HepG2 (cell line): Measurements from ENCODE around the gene TPD52L2. TPM values are rescaled to one million over a fixed set of nuclear protein-coding genes. Genes with fewer than 3 reads are reported as not detected.
A peak's percentile ranks its signal among the peaks of the same experiment; 100 is the strongest.

Source experiments
- AKAP8 ChIP-seq: sonication (generic); formaldehyde crosslinking; IDR thresholded peaks from 2 replicates; pipeline ENCODE4 v1.5.1; 2020; ENCODE audit warnings: mild to moderate bottlenecking, missing genetic modification reagents
- CHD2 ChIP-seq: IDR thresholded peaks from 2 replicates; pipeline ENCODE4 v1.6.1; 2011; ENCODE audit warnings: low read depth, low read length, improper control_type of control experiment
- KLF15 ChIP-seq: sonication (generic); formaldehyde crosslinking; IDR thresholded peaks from 2 replicates; pipeline ENCODE4 v1.8.1; 2023; ENCODE audit warnings: borderline replicate concordance, mild to moderate bottlenecking, inconsistent platforms, missing genetic modification reagents, mixed read lengths
- LCORL ChIP-seq, 2 experiments: fragments of 450-650 bp in 1 of 2; sonication (generic) in 1 of 2; formaldehyde crosslinking in 1 of 2; IDR thresholded peaks; 2 replicates each; pipeline versions ENCODE4 v1.5.0 to v1.6.1; 2017 to 2020; ENCODE audit warnings: antibody characterized with exemption in 1 of 2, missing genetic modification reagents in 1 of 2
- MAF1 ChIP-seq: sonication (generic); formaldehyde crosslinking; IDR thresholded peaks from 2 replicates; pipeline ENCODE4 v1.5.0; 2020; ENCODE audit warnings: missing genetic modification reagents, borderline replicate concordance
- MAFK ChIP-seq, 2 experiments: IDR thresholded peaks in 1 of 2; conservative IDR thresholded peaks in 1 of 2; 2 replicates each; pipeline ENCODE4 v1.6.1; 2011; ENCODE audit warnings: improper control_type of control experiment in 2 of 2, low read length in 2 of 2
- NR2F6 ChIP-seq, 2 experiments: IDR thresholded peaks; 2 replicates each; pipeline ENCODE4 v1.6.1; 2016; ENCODE audit warnings: antibody characterized with exemption in 1 of 2, mild to moderate bottlenecking in 1 of 2
- SMC3 ChIP-seq: IDR thresholded peaks from 2 replicates; pipeline ENCODE4 v1.6.1; 2011; ENCODE audit warnings: low read length, improper control_type of control experiment
- ZIK1 ChIP-seq: sonication (generic); formaldehyde crosslinking; IDR thresholded peaks from 2 replicates; pipeline ENCODE4 v1.5.0; 2020; ENCODE audit warnings: mild to moderate bottlenecking, low read depth, missing genetic modification reagents, borderline replicate concordance
- ZNF143 ChIP-seq: sonication (generic); formaldehyde crosslinking; IDR thresholded peaks from 2 replicates; pipeline ENCODE4 v1.4.0; 2020; ENCODE audit warnings: missing genetic modification reagents
- ZNF33A ChIP-seq: sonication (generic); formaldehyde crosslinking; IDR thresholded peaks from 2 replicates; pipeline ENCODE4 v1.5.1; 2020; ENCODE audit warnings: missing genetic modification reagents, mild to moderate bottlenecking, moderate library complexity, borderline replicate concordance
- ZNF569 ChIP-seq: sonication (generic); formaldehyde crosslinking; IDR thresholded peaks from 2 replicates; pipeline ENCODE4 v1.5.0; 2020; ENCODE audit warnings: mild to moderate bottlenecking, missing genetic modification reagents, moderate library complexity, borderline replicate concordance
- ZNF574 ChIP-seq: sonication (generic); formaldehyde crosslinking; IDR thresholded peaks from 2 replicates; pipeline ENCODE4 v1.4.0; 2020; ENCODE audit warnings: missing genetic modification reagents
- ZSCAN31 ChIP-seq: sonication (generic); formaldehyde crosslinking; IDR thresholded peaks from 2 replicates; pipeline ENCODE4 v1.5.0; 2020; ENCODE audit warnings: low read depth, mild to moderate bottlenecking, missing genetic modification reagents
- polyA plus RNA-seq, 8 experiments: library from polyadenylated mRNA; depleted of rRNA in 3 of 8; stranded (reverse) in 7 of 8; unstranded in 1 of 8; fragments of >200 nt; fragmentation: Illumina TruSeq in 4 of 8; extraction: Trizol in 4 of 8; gene quantifications; 2 replicates each; pipeline versions ENCODE4 v1.2.1 to v1.2.3, GENCODE V29; 2011 to 2016; ENCODE audit warnings: low read depth in 4 of 8, missing spikeins in 1 of 8, mixed read lengths in 1 of 8; ENCODE audit not compliant: insufficient read depth in 1 of 8
- total RNA-seq, 5 experiments: library from RNA; depleted of rRNA; stranded (reverse); fragments of >200 nt; fragmentation: Illumina TruSeq; extraction: Trizol; gene quantifications; 2 replicates each; pipeline ENCODE4 v1.2.3, GENCODE V29; 2016; ENCODE audit warnings: low read depth in 1 of 5
- TF ChIP-seq, protein P1 (sequence below): sonication (generic); formaldehyde crosslinking; IDR thresholded peaks from one replicate; pipeline ENCODE4 v1.5.1; 2020; ENCODE audit warnings: mild to moderate bottlenecking, missing genetic modification reagents; ENCODE audit errors: not compliant biosample characterization
- TF ChIP-seq, protein P2 (sequence below): sonication (generic); formaldehyde crosslinking; IDR thresholded peaks from 2 replicates; pipeline ENCODE4 v1.4.0; 2020; ENCODE audit warnings: missing genetic modification reagents

The TPD52L2 gene
- total and polyA plus RNA-seq, 2 of the 13 experiments (the other 11 are each of a cell fraction or from before 2014, with no cell fraction given), result 156 to 184 TPM

DNA sequence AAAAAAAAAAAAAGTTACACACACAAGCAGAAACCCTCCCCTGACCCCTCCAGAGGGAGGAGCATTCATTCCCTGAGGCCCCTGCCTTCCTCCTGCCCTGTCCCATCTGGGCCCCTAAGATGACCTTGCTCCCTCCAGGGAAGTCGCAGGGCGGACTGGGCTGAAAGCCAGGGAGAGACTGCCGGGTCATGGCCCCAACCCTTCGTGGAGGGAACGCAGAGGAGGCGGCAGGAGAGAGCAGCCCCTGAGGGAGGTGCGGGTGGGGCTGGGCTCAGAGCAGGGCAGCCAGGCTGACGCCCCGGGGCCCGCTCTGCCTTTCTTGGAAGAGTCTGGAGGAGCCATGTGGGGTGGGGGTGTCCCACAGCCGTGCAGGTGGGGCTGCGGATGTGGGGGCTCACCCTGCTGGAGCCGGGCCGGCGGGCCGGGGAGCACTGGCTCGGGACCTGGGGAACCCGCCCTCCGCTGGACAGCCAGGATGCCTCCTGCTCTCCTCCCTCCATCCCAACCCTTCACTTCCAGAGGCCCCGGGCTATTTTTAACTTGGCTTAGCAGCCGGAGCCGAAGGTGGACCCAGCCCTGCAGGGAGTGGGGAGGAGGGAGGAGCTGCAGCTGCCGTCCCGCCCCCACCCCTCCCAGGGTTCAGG lies 18.8 kb upstream of the TPD52L2 start (continued):
- TF ChIP-seq ZNF33A (CRISPR knock-in tag) (no peak), KLF15 (no peak), AKAP8 (CRISPR knock-in tag) (no peak), NR2F6 (IDR thresholded peaks at IDR 0.05) (peak; percentile 88), NR2F6 (CRISPR knock-in tag; IDR thresholded peaks at IDR 0.05) (peak; percentile 92), CHD2 (no peak), MAF1 (CRISPR knock-in tag) (no peak), ZNF569 (CRISPR knock-in tag) (no peak), LCORL (IDR thresholded peaks at IDR 0.05) (no peak), LCORL (CRISPR knock-in tag; IDR thresholded peaks at IDR 0.05) (peak; percentile 74; the same call in 1 of the 2 replicates), ZSCAN31 (CRISPR knock-in tag) (peak; percentile 50; the same call in 1 of the 2 replicates), ZIK1 (CRISPR knock-in tag) (0 out of 2 replicates have a peak, but pooled peaks have one; percentile 13), ZNF143 (CRISPR knock-in tag) (no peak), MAFK (conservative IDR thresholded peaks at IDR 0.05 in 1 of 2, IDR thresholded peaks at IDR 0.05 in 1 of 2; ENCODE audit: low read length in 2 of 2) (no peak), ZNF574 (CRISPR knock-in tag) (no peak), SMC3 (no peak)
- TF ChIP-seq, protein P1, sequence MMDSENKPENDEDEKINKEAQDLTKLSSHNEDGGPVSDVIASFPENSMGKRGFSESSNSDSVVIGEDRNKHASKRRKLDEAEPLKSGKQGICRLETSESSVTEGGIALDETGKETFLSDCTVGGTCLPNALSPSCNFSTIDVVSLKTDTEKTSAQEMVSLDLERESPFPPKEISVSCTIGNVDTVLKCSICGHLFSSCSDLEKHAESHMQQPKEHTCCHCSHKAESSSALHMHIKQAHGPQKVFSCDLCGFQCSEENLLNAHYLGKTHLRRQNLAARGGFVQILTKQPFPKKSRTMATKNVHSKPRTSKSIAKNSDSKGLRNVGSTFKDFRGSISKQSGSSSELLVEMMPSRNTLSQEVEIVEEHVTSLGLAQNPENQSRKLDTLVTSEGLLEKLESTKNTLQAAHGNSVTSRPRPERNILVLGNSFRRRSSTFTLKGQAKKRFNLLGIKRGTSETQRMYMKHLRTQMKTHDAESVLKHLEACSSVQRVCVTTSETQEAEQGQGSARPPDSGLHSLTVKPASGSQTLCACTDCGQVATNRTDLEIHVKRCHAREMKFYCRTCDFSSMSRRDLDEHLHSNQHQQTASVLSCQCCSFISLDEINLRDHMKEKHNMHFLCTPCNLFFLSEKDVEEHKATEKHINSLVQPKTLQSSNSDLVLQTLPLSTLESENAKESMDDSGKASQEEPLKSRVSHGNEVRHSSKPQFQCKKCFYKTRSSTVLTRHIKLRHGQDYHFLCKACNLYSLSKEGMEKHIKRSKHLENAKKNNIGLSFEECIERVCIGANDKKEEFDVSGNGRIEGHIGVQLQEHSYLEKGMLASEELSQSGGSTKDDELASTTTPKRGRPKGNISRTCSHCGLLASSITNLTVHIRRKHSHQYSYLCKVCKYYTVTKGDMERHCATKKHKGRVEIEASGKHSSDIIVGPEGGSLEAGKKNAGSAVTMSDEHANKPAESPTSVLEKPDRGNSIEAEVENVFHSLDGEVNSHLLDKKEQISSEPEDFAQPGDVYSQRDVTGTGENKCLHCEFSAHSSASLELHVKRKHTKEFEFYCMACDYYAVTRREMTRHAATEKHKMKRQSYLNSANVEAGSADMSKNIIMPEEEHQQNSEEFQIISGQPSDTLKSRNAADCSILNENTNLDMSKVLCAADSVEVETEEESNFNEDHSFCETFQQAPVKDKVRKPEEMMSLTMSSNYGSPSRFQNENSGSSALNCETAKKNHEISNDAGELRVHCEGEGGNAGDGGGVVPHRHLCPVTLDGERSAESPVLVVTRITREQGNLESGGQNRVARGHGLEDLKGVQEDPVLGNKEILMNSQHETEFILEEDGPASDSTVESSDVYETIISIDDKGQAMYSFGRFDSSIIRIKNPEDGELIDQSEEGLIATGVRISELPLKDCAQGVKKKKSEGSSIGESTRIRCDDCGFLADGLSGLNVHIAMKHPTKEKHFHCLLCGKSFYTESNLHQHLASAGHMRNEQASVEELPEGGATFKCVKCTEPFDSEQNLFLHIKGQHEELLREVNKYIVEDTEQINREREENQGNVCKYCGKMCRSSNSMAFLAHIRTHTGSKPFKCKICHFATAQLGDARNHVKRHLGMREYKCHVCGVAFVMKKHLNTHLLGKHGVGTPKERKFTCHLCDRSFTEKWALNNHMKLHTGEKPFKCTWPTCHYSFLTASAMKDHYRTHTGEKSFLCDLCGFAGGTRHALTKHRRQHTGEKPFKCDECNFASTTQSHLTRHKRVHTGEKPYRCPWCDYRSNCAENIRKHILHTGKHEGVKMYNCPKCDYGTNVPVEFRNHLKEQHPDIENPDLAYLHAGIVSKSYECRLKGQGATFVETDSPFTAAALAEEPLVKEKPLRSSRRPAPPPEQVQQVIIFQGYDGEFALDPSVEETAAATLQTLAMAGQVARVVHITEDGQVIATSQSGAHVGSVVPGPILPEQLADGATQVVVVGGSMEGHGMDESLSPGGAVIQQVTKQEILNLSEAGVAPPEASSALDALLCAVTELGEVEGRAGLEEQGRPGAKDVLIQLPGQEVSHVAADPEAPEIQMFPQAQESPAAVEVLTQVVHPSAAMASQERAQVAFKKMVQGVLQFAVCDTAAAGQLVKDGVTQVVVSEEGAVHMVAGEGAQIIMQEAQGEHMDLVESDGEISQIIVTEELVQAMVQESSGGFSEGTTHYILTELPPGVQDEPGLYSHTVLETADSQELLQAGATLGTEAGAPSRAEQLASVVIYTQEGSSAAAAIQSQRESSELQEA (CRISPR knock-in tag), result no peak
- TF ChIP-seq, protein P2, sequence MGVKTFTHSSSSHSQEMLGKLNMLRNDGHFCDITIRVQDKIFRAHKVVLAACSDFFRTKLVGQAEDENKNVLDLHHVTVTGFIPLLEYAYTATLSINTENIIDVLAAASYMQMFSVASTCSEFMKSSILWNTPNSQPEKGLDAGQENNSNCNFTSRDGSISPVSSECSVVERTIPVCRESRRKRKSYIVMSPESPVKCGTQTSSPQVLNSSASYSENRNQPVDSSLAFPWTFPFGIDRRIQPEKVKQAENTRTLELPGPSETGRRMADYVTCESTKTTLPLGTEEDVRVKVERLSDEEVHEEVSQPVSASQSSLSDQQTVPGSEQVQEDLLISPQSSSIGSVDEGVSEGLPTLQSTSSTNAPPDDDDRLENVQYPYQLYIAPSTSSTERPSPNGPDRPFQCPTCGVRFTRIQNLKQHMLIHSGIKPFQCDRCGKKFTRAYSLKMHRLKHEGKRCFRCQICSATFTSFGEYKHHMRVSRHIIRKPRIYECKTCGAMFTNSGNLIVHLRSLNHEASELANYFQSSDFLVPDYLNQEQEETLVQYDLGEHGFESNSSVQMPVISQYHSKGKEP (CRISPR knock-in tag), result no peak
